HS-27A (cell line): ENCODE data around the gene GXYLT2.

Experiments
- DNase-seq: peaks from one replicate; pipeline ENCODE4 v3.0.0-alpha.2; 2012; ENCODE audit warnings: low read depth, missing footprints

GXYLT2 gene

DNA sequence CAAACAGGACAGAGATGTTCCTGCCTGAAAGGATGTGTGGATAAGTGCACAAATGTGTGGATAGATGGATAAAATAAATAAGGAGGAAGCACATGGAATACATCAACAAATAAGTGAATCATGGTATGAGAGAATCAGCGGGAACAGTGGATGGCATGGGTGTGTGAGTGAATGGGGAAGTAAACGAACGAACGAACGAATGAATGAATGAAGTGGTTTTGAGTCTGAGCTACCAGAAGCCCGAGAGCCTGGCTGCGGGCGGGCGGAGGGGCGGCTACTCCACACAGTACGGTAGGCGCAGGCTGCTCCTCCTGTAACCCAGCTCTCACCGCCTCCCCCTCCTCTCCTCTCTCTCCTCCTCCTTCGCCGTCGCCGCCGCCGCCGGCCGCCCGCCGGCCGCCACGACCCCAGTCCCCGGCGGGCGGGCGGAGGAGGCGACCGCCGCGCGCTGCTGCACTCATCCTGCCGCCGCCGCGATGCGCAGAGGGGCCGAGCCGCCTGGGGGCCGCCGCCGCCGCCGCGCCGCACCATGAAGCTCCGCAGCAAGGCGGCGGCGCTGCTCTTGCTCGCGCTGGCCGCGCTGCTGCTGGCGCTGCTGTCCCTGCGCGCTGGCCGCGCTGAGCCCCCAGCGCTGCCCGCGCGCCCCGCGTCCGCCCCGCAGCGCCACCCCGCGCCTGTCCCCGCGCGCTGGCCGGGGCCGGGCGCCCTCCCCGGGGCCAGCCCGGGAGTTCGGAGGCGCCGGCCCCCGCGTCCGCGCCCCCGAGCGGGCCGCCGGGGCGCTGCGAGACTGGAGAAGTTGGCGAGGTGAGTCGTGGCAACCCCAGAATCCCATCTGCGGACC lies at the start of gene GXYLT2:
Gene GXYLT2, plus strand, starts transcription at position 342 of the 841 bp plus-strand sequence. Its CDS starts 188 bp downstream, at position 530.
- DNase-seq: no peak

GRCh38 chr3:72839057-72839456 lies 48.8 kb upstream of the GXYLT2 start:
- no peak for DNase-seq

- no peak for DNase-seq
These were observed 43.3 kb upstream of the GXYLT2 start for GRCh38 chr3:72844436-72844993.

- no peak for DNase-seq
These were observed 41.7 kb upstream of the GXYLT2 start for GRCh38 chr3:72846166-72846565.

DNA sequence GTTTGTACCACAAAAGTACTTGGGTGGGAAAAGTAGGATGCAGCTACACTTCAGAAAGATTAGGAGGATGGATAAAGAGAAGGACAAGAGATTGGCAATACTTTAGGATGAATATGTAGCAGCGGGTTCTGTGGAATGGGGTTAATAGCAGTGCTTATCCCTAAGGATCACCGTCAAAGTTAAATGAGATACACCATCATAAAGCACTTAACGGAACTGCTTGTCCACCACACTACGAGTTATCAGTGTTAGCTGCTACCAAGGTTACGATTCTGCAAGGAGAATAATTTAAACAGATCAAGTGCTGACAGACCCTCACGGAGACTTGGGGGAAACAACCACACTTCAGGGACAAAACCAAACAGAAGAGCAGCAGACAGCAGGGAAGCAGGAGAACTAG lies 40.6 kb upstream of the GXYLT2 start:
- DNase-seq: no peak

GRCh38 chr3:72847751-72848702 lies 39.8 kb upstream of the GXYLT2 start, which contains the start of gene SHQ1:
Gene SHQ1, minus strand, starts transcription at chr3:72848445. Its CDS starts 105 bp downstream, at chr3:72848340.
- peak; percentile 91 for DNase-seq

GRCh38 chr3:72848703-72849081 lies 39.2 kb upstream of the GXYLT2 start:
- no peak for DNase-seq

- DNase-seq: no peak
These were observed 32.8 kb upstream of the GXYLT2 start for GRCh38 chr3:72855001-72855400.

DNA sequence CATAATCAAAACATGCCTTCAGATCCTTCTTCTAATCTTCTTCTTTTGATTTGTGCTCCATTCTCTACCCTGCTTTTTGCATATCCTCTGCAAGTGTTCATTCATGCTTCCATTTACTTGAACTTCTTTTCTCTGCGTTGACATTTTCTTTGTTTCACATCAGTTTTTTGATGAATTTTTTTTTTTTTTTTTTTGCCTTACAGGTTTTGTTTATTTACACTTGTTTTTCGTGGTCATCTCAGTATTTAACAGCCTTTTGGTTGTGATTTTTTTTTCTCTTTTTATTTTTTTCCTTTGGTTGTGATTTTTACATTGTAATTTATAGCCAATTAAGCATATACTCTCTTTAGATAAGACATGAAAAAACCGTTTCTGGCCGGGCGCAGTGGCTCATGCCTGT lies 27.8 kb upstream of the GXYLT2 start:
- no peak for DNase-seq

DNA sequence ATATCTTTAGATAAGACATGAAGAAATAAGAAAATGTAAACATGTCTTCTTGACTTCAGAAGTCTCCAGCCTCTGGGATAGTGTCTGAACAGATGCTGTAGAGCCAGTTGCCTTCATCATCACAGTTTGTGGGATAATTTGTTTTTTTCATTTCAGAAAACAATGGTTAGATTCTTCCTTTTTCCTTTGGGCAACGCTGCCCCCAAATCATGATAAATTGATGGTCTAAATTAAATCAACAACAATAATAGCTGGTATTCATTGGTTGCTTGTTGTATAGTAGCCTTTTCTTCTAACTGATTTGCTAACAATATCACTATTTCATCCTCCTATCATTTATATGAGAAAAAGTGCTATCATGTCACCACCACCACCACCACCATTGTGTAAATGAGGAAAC lies 27.0 kb upstream of the GXYLT2 start:
- DNase-seq: no peak

GRCh38 chr3:72862314-72863090 lies 25.3 kb upstream of the GXYLT2 start:
- DNase-seq: no peak

- no peak for DNase-seq
These were observed 15.7 kb upstream of the GXYLT2 start for GRCh38 chr3:72872183-72872582.

DNA sequence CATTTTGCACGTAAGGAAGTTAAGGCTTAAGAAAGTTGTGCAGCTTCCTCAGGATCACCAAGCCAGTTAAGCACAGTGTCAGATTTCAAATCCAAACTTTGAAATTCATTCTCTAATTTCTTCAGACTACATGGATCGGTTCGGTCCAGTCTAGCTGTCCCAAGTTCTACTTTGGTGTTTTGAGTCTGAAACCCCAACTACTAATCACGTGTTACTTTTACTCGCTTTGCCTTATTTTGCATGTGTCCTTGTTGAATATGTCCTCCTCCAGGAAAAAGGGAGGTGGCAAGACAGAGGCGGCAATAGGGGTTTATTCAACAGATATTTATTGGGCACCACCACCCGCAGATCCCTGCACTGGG lies 522 bp upstream of the GXYLT2 start:
- DNase-seq: no peak

DNA sequence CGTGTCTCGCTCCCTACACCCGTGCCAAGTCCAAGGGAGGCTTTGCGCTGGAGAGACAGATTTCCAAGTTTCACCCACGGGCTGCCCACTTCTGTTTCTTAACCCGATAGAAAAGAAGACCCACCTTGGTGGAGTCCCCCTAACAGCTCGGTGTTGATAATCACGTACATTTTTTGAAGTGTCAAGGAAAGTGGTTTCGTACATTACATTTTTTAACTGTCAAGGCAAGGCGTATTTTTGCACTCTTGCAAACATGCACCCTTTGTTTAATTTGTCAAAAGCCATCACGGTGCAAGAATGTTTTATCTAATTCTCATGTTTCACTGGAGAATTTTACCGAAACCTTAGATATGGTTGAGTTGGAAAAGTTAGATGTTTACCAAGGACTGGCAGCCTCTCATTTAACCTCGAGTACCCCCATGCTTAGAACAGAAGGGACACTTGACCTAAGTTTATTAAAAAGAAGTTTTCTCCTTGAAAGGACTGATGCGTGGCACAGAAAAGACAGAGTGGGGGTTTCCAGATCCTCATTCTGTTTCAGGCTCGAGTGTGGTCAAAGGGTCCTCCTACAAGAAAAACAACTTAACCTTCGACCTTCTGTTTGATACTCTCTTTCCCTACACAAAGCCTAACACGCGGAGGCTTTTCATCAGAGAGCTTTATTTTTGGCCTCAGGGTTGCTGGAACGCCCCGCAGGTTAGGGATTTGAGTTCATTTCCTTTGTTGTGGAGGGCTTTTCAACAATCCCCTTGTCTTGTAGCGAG lies 882 bp downstream of the GXYLT2 start:
- no peak for DNase-seq

DNA sequence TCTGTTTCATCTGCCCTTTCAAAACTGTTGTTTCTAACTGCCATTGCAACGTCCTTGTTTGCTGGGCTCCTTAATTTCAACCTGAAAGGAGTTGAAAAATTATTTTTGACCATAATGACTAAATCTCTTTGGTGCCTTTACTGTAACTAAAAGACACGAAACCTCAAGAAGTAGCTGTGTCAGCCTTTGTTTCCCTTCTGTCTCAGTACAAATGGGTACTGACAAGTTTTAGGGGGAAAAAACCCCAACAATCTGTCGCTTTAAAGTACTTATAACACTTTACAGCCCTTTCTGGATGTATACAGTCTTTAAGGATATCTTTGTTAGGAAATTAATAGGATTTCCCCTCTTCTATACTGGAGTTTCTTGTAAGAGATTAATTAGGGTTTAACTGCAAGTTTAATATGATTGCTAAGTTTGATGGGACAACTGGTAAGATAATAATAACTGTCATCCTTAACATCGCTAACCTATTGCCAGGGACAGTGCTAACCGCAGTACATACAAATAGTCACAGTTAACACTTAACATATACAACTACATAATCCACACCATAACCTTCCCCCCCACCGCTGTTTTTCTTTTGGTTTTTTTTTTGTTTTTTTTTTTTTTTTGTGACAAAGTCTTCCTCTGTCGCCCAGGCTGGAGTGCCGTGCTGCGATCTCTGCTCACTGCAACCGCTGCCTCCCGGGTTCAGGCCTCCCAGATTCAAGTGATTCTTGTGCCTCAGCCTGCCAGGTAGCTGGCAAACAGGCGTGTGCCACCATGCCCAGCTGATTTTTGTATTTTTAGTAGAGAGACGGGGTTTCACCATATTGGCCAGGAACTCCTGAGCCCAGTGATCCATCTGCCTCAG lies 1.7 kb downstream of the GXYLT2 start:
- no peak for DNase-seq

- DNase-seq: no peak
These were observed 2.5 kb downstream of the GXYLT2 start for GRCh38 chr3:72890166-72890925.

GRCh38 chr3:72891053-72891855 lies 3.4 kb downstream of the GXYLT2 start:
- peak; percentile 91 for DNase-seq

DNA sequence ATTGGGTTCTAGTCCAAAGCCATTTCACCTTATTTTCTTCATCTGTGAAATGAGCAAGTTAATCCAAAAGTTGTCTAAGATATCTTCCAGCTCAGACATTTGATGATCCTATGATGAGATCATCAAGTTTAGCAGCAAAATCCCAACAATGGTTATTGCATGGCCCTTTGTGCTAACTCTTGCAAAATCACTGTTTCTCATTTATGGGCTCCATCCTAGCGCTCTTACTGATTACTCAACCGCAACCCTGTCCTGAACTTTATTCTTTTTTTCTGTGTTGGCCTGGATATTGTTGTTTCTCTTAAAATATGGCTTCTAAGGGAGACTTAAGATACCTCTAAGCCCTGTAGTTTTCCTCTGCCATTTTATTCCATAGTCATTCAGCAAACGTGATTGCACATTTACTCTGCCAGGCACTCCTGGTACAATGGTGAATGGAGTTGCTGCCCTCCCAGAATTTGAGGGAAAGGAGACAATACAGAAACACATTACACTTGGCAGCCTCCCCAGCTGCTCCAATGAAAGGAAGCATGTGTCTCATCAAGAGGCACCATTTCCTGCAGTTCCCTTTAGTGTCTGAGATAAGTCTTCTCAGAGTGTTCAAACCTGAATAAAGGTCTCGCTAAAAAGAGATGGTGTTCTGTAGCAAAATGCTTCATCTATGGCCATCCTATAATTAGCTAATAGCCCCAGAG lies 4.4 kb downstream of the GXYLT2 start:
- no peak for DNase-seq
